H1 (cell line): ENCODE results near the gene TTC27. TPM values are rescaled to one million over a fixed set of nuclear protein-coding genes. Genes with fewer than 3 reads are reported as not detected.

Source experiments
- BCL11A ChIP-seq, 2 experiments: IDR thresholded peaks; one replicate each; pipeline ENCODE4 v1.6.1; 2011; ENCODE audit warnings: low read depth in 2 of 2, low read length in 2 of 2, mild to moderate bottlenecking in 2 of 2
- BRCA1 ChIP-seq: IDR thresholded peaks from 2 replicates; pipeline ENCODE4 v1.6.1; 2012; ENCODE audit warnings: low read depth, low read length, improper control_type of control experiment
- CBX5 ChIP-seq: fragments of 300-800, 300-1000 bp; sonication (generic); IDR thresholded peaks from 2 replicates; pipeline ENCODE4 v1.7.1; 2016; ENCODE audit warnings: antibody characterized with exemption, low read length, low read depth
- CEBPB ChIP-seq: IDR thresholded peaks from 2 replicates; pipeline ENCODE4 v1.6.1; 2012; ENCODE audit warnings: low read depth, low read length
- CHD1 ChIP-seq: IDR thresholded peaks from 2 replicates; pipeline ENCODE4 v1.6.1; 2012; ENCODE audit warnings: low read depth, low read length, improper control_type of control experiment
- CHD7 ChIP-seq: fragments of 300-600 bp; sonication (generic); IDR thresholded peaks from 2 replicates; pipeline ENCODE4 v1.7.1; 2012; ENCODE audit warnings: low read length, moderate library complexity, mild to moderate bottlenecking, inconsistent platforms; ENCODE audit not compliant: insufficient replicate concordance
- CTBP2 ChIP-seq: IDR thresholded peaks from 2 replicates; pipeline ENCODE4 v1.7.0; 2011; ENCODE audit warnings: borderline replicate concordance, mild to moderate bottlenecking, moderate library complexity, mixed read lengths, low read length; ENCODE audit not compliant: insufficient read depth, insufficient read length
- JUN ChIP-seq: IDR thresholded peaks from 2 replicates; pipeline ENCODE4 v1.6.1; 2011; ENCODE audit warnings: low read depth, mild to moderate bottlenecking, improper control_type of control experiment, low read length
- polyA plus RNA-seq, 7 experiments: library from polyadenylated mRNA; depleted of rRNA in 3 of 7; stranded (reverse) in 5 of 7; unstranded in 2 of 7; fragments of >200 nt in 5 of 7; fragments of 200-250 nt in 2 of 7; gene quantifications; 1 replicate in 5 of 7; 2 replicates in 1 of 7; 4 replicates in 1 of 7; pipeline versions ENCODE4 v1.2.1 to v1.2.3, GENCODE V29; 2011 to 2013; ENCODE audit warnings: missing spikeins in 2 of 7, mixed read lengths in 2 of 7
- total RNA-seq: library from RNA; stranded (reverse); fragmentation: NEBNext Ultra II Directional; extraction: Animal tissue kit (Norgen Biotek cat#: 25700); gene quantifications from 2 replicates; pipeline ENCODE4 v1.2.1, GENCODE V29; 2021

Gene TTC27
- total and polyA plus RNA-seq, 2 of the 8 experiments (the other 6 are each of a cell fraction or from before 2014, with no cell fraction given), result 13.8 to 29.1 TPM

GRCh38 chr2:32727157-32727556, 99.3 kb downstream of the TTC27 start (continued):
- TF ChIP-seq CHD7, result no peak
- TF ChIP-seq CHD1, result no peak
- TF ChIP-seq CBX5, result no peak
- TF ChIP-seq BRCA1, result no peak
- TF ChIP-seq CEBPB, result no peak
- no peak for TF ChIP-seq BCL11A (IDR thresholded peaks at IDR 0.05; ENCODE audit: low read depth in 2 of 2, low read length in 2 of 2)
- TF ChIP-seq JUN, result no peak
- no peak for TF ChIP-seq CTBP2
